ENCODE results near the gene DNAH7. TPM values are rescaled to one million over a fixed set of nuclear protein-coding genes. Genes with fewer than 3 reads are reported as not detected.

DNAH7 gene
- total and polyA plus RNA-seq, 10 donors = 0.06 to 1.9 (median 0.33) TPM

DNA sequence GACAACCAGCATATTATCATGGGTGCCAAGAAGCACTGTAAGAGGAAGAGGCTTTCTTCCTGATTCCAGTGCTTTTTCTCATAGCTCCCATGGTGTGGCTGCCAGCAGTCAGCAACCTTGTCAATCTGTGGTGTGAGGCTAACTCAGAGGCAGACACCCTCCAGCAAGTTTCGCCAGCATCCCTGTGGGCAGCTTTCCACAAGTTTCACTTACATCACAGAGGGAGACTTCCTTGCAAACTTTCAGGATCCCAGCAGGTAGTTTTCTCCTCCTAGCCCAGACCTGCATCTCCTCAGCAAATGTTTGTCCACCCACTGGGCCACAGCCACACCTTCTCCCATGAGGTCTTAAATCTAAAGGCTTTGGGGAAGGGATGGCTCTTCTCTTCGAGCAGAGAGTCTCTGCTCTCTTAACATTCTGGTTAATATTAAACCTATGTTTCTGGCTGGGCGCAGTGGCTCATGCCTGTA lies 9.1 kb downstream of the DNAH7 start:
- Histone ChIP-seq H3K27ac (no peak overlapping the region), H3K27me3 (replicated peaks in 1 of 7) (peaks cover 0 to 3% (median 0%) of the 10 kb centered on the region in 7 donors), H3K4me3 (no peak overlapping the region), H3K9me3 (no peaks in the 10 kb centered on the region), H3K36me3 (no peaks in the 10 kb centered on the region), H3K4me1 (no peaks in the 10 kb centered on the region)
- intact Hi-C loops (cut with DNase I; ENCODE audit: low total_unique reads) = no loop called here
- 64 to 96% (median 82%) methylated on average over 3 of the region's 3 CpGs for WGBS, 5 donors
- TF ChIP-seq, protein P1, sequence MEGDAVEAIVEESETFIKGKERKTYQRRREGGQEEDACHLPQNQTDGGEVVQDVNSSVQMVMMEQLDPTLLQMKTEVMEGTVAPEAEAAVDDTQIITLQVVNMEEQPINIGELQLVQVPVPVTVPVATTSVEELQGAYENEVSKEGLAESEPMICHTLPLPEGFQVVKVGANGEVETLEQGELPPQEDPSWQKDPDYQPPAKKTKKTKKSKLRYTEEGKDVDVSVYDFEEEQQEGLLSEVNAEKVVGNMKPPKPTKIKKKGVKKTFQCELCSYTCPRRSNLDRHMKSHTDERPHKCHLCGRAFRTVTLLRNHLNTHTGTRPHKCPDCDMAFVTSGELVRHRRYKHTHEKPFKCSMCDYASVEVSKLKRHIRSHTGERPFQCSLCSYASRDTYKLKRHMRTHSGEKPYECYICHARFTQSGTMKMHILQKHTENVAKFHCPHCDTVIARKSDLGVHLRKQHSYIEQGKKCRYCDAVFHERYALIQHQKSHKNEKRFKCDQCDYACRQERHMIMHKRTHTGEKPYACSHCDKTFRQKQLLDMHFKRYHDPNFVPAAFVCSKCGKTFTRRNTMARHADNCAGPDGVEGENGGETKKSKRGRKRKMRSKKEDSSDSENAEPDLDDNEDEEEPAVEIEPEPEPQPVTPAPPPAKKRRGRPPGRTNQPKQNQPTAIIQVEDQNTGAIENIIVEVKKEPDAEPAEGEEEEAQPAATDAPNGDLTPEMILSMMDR (IDR thresholded peaks at IDR 0.05 in 8 of 11, conservative IDR thresholded peaks at IDR 0.05 in 3 of 11) = no peak
- TF ChIP-seq POLR2AphosphoS5 (IDR thresholded peaks at IDR 0.05) (no peak), POLR2A (IDR thresholded peaks at IDR 0.05) (no peak)
- DNase-seq = no peak

- H3K4me1 ChIP-seq = no peaks in the 10 kb centered on the region
- H3K36me3 ChIP-seq = no peaks in the 10 kb centered on the region
- no peak overlapping the region for H3K27ac ChIP-seq
- WGBS, 5 donors = 32 to 70% (median 61%) methylated on average over 2 of the region's 2 CpGs
- no peak for DNase-seq
- no peak overlapping the region for H3K4me3 ChIP-seq
- TF ChIP-seq, protein P1 (IDR thresholded peaks at IDR 0.05 in 8 of 11, conservative IDR thresholded peaks at IDR 0.05 in 3 of 11) = no peak
- H3K9me3 ChIP-seq = no peaks in the 10 kb centered on the region
- no peaks in the 10 kb centered on the region for H3K27me3 ChIP-seq (replicated peaks in 1 of 7)
- intact Hi-C loops (cut with DNase I; ENCODE audit: low total_unique reads) = no loop called here
Observed at GRCh38 chr2:196054631-196055030, 14.0 kb downstream of the DNAH7 start.

DNA sequence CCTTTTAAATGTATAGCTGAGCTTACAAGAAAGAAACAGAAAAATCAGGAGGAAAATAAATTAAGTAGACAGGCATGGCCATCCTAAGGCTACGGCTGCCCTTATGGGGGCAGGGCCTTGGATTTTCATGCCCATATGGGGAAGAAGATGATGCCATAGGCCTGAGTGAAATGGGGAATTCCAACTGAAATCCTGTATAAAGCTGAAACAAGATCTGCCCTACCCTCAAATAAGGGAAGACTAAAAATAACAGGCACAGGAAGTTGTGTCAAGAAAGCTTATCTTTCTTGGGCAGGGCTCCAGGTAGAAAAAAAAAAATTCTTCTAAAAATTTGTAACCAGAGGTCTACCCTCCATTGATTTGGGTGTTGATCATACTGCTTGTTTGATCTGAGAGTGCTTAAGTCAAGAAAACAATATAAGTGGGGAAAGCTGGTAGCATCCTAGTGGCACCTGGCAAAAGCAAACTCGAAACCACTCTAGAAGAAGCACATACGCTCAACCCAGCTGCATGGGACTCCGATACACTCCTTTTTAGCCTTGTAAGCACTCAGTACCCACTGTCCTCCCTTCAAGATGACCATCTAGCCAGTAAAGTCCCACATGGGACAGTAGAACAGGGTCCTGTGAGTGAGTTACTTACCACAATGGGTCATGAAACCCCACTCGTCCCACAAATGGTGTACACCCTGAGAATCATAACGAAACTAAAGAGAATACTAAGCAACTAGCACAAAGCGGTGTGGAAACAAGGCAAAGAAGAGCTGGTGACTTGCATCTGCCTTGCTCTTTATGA lies 22.3 kb downstream of the DNAH7 start:
- 78 to 85% (median 83%) methylated on average over 7 of the region's 7 CpGs for WGBS, 5 donors
- Histone ChIP-seq H3K4me3 (no peak overlapping the region), H3K4me1 (no peaks in the 10 kb centered on the region), H3K9me3 (peaks cover 0 to 3% (median 1%) of the 10 kb centered on the region in 8 donors), H3K27ac (no peak overlapping the region), H3K36me3 (no peaks in the 10 kb centered on the region), H3K27me3 (replicated peaks in 1 of 7) (no peaks in the 10 kb centered on the region)
- intact Hi-C loops (cut with DNase I; ENCODE audit: low total_unique reads) = no loop called here
- TF ChIP-seq POLR2A (IDR thresholded peaks at IDR 0.05) (no peak), POLR2AphosphoS5 (IDR thresholded peaks at IDR 0.05) (no peak)
- TF ChIP-seq, protein P1 (IDR thresholded peaks at IDR 0.05 in 8 of 11, conservative IDR thresholded peaks at IDR 0.05 in 3 of 11) = no peak
- DNase-seq = no peak

GRCh38 chr2:196041786-196042185 lies 26.9 kb downstream of the DNAH7 start:
- H3K36me3 ChIP-seq = no peaks in the 10 kb centered on the region
- TF ChIP-seq POLR2AphosphoS5 (IDR thresholded peaks at IDR 0.05) = no peak
- no peak for TF ChIP-seq POLR2A (IDR thresholded peaks at IDR 0.05)
- TF ChIP-seq, protein P1 (IDR thresholded peaks at IDR 0.05 in 8 of 11, conservative IDR thresholded peaks at IDR 0.05 in 3 of 11) = no peak
- DNase-seq = no peak
- no peaks in the 10 kb centered on the region for H3K27me3 ChIP-seq (replicated peaks in 1 of 7)
- no peak overlapping the region for H3K27ac ChIP-seq
- no peak overlapping the region for H3K4me3 ChIP-seq
- no peaks in the 10 kb centered on the region for H3K4me1 ChIP-seq
- peaks cover 0 to 48% (median 44%) of the 10 kb centered on the region in 8 donors for H3K9me3 ChIP-seq
- intact Hi-C loops (cut with DNase I; ENCODE audit: low total_unique reads) = no loop called here

All from spleen (tissue), 11 donors.